ENCODE data around the gene KIF2A.

- TF ChIP-seq KLF16 (tag by site-specific recombination; IDR thresholded peaks at IDR 0.05) (no peak), ZNF37A (tag by site-specific recombination; IDR thresholded peaks at IDR 0.05) (no peak), ZNF133 (tag by site-specific recombination; IDR thresholded peaks at IDR 0.05) (no peak), ZBTB20 (tag by site-specific recombination; IDR thresholded peaks at IDR 0.05) (0 out of 2 replicates have a peak, but pooled peaks have one; percentile 12), ZNF112 (tag by site-specific recombination; IDR thresholded peaks at IDR 0.05) (no peak), KLF8 (tag by site-specific recombination; IDR thresholded peaks at IDR 0.05) (no peak)
- TF ChIP-seq, protein P1, sequence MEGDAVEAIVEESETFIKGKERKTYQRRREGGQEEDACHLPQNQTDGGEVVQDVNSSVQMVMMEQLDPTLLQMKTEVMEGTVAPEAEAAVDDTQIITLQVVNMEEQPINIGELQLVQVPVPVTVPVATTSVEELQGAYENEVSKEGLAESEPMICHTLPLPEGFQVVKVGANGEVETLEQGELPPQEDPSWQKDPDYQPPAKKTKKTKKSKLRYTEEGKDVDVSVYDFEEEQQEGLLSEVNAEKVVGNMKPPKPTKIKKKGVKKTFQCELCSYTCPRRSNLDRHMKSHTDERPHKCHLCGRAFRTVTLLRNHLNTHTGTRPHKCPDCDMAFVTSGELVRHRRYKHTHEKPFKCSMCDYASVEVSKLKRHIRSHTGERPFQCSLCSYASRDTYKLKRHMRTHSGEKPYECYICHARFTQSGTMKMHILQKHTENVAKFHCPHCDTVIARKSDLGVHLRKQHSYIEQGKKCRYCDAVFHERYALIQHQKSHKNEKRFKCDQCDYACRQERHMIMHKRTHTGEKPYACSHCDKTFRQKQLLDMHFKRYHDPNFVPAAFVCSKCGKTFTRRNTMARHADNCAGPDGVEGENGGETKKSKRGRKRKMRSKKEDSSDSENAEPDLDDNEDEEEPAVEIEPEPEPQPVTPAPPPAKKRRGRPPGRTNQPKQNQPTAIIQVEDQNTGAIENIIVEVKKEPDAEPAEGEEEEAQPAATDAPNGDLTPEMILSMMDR (tag by site-specific recombination; IDR thresholded peaks at IDR 0.05), result no peak
- TF ChIP-seq, protein P2, sequence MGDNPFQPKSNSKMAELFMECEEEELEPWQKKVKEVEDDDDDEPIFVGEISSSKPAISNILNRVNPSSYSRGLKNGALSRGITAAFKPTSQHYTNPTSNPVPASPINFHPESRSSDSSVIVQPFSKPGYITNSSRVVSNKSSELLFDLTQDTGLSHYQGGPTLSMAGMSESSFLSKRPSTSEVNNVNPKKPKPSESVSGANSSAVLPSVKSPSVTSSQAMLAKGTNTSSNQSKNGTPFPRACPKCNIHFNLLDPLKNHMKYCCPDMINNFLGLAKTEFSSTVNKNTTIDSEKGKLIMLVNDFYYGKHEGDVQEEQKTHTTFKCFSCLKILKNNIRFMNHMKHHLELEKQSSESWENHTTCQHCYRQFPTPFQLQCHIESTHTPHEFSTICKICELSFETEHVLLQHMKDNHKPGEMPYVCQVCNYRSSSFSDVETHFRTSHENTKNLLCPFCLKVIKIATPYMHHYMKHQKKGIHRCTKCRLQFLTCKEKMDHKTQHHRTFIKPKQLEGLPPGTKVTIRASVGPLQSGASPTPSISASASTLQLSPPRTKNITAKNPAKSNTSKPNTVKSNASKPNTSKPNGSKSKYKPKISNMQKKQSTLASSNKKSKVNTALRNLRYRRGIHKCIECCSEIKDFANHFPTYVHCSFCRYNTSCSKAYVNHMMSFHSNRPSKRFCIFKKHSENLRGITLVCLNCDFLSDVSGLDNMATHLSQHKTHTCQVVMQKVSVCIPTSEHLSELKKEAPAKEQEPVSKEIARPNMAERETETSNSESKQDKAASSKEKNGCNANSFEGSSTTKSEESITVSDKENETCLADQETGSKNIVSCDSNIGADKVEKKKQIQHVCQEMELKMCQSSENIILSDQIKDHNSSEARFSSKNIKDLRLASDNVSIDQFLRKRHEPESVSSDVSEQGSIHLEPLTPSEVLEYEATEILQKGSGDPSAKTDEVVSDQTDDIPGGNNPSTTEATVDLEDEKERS (tag by site-specific recombination; IDR thresholded peaks at IDR 0.05), result no peak
These were observed 8.3 kb downstream of the KIF2A start for GRCh38 chr5:62314213-62314830.
